HG03457 (cell line): ENCODE data around the gene OCSTAMP.

ENCODE experiments used
- ATAC-seq: cut with Tn5 transposase; IDR thresholded peaks from one replicate; pipeline ENCODE4 v1.9.1; 2021; ENCODE audit warnings: moderate number of reproducible peaks; ENCODE audit not compliant: unreplicated experiment

The OCSTAMP gene

GRCh38 chr20:46550461-46550860 lies at the start of gene OCSTAMP:
Gene OCSTAMP, minus strand, starts transcription at chr20:46550654. Its CDS starts 94 bp downstream, at chr20:46550560.
- no peak for ATAC-seq

- ATAC-seq, result no peak
Measured at GRCh38 chr20:46599227-46599987, 49.0 kb upstream of the OCSTAMP start.

GRCh38 chr20:46595933-46596332 lies 45.5 kb upstream of the OCSTAMP start:
- no peak for ATAC-seq

- no peak for ATAC-seq
Measured at GRCh38 chr20:46594725-46595124, 44.3 kb upstream of the OCSTAMP start.

- ATAC-seq, result no peak
Measured at GRCh38 chr20:46592580-46593362, 42.3 kb upstream of the OCSTAMP start.

- no peak for ATAC-seq
Measured at GRCh38 chr20:46590443-46590842, 40.0 kb upstream of the OCSTAMP start.

GRCh38 chr20:46588532-46589511 lies 38.4 kb upstream of the OCSTAMP start:
- no peak for ATAC-seq

GRCh38 chr20:46587986-46588385 lies 37.5 kb upstream of the OCSTAMP start:
- ATAC-seq, result no peak

- ATAC-seq, result no peak
Measured at GRCh38 chr20:46586724-46587123, 36.3 kb upstream of the OCSTAMP start.

GRCh38 chr20:46584508-46584907 lies 34.1 kb upstream of the OCSTAMP start:
- no peak for ATAC-seq

GRCh38 chr20:46583411-46584214 lies 33.2 kb upstream of the OCSTAMP start:
- no peak for ATAC-seq

GRCh38 chr20:46582648-46583047 lies 32.2 kb upstream of the OCSTAMP start:
- no peak for ATAC-seq

- no peak for ATAC-seq
Measured at GRCh38 chr20:46581391-46581790, 30.9 kb upstream of the OCSTAMP start.

GRCh38 chr20:46580613-46581205 lies 30.3 kb upstream of the OCSTAMP start:
- ATAC-seq, result no peak

GRCh38 chr20:46578745-46579144 lies 28.3 kb upstream of the OCSTAMP start:
- no peak for ATAC-seq

GRCh38 chr20:46576774-46577395 lies 26.4 kb upstream of the OCSTAMP start:
- ATAC-seq, result no peak

GRCh38 chr20:46575937-46576461 lies 25.5 kb upstream of the OCSTAMP start:
- no peak for ATAC-seq

GRCh38 chr20:46575394-46575793 lies 24.9 kb upstream of the OCSTAMP start:
- no peak for ATAC-seq
